GM21447 (cell line): Measurements from ENCODE around the gene PKP4.

Experiments used
- ATAC-seq: cut with Tn5 transposase; IDR thresholded peaks from one replicate; pipeline ENCODE4 v1.9.1; 2021; ENCODE audit not compliant: unreplicated experiment

The PKP4 gene

DNA sequence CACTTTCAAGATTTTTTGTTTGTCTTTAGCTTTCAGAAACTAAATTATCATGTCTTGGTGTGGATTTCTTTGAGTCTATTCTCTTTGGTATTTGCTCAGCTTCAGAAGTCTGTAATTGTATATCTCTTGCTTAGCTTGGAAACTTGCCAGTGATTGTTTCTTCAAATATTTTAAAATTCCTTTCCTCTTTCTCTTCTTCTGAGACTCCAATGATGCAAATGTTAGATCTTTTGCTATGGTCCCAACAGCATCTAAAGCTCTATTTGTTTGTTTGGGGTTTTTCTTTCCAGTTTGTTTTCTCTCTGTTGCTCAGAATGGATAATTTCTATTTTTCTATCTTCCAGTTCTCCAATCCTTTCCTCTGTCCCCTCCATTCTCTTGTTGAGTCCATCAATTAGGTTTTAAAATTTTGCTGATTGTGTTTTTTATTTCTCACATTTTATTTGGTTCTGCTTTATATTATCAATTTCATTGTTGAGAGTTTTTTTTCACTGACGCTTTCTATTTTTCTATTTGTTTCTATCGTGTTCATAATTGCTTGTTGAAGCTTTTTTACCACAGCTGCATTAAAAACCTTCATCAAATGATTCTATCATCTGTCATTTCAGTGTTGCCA lies 256.9 kb downstream of the PKP4 start:
- no peak for ATAC-seq

- no peak for ATAC-seq
Measured at GRCh38 chr2:158714420-158714819, 257.7 kb downstream of the PKP4 start.

DNA sequence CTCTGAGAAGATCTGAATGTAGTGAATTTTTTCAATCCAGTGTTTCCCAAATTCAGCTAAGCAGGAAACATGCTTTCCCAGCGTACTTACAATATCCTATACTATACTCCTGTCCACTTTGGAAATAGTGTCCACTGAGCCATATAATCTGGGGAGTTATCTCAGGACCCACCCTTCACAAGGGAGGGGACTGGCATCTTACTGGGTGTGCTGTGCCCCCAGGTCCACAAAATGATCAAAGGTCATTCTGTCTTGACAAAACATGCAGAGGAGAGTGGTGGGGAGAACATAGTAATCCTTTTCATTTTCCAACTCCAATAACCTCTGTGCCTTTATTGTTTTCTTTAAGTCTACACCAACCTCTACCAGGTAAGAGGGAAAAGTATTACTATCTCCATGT lies 258.6 kb downstream of the PKP4 start:
- ATAC-seq: no peak

GRCh38 chr2:158716121-158716791 lies 259.5 kb downstream of the PKP4 start:
- no peak for ATAC-seq

DNA sequence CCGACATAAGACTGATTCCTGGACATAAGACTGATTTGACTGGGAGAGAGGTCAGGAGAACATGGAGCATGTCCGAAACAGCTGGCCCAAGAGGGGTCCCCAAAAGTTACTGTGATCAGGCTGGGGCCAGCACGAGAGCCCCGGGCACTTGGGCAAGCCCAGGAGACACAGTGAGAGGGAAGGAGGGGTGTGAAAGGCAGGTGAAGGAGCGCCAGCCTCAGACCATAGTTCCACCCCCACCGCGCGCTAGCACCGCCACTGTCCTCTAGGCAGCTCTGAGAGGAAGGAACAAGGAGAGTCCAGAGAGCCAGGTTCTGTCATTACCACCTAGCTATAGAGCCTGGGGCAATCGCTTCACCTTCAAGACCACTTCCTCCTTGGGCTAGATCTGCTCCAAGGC lies 260.2 kb downstream of the PKP4 start:
- ATAC-seq: no peak

DNA sequence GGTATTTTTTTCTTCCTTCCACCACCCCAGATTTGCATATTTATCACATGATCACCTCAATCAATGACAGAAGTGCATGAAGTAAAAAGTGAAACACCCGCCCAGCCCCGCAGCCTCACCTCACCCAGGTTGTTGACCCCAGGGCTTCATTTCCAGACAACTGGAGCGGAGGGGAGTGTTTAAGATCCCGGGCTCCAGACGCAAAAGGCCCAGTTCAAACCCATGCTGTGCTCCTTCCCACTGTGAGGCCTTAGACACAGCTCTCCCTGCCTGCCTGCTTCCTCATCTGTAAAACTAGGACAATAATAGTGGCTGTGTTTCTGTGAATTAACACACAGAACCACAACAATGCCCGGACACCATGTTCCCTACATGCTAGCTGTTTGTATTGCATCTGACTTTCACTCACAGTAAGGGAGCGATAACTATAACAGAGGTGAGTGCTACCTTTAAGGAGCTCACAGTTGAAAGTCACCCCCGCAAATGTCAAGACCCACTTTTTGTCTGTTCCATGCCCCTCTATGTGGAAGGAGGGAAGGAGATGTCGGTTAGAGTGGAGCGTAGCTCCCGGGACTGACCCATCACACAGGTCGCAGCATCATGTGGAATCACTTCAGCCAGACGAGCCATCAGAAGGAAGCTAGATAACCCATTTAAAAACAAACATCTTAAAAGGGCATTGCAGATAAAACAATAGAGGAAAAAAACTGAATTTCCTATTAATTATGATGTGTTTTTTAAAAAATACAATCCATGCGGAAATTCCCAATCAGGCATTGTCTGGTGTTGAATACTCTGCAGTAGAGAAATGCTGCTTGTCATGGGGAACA lies 260.8 kb downstream of the PKP4 start:
- ATAC-seq: no peak

- no peak for ATAC-seq
Measured at GRCh38 chr2:158718196-158718585, 261.4 kb downstream of the PKP4 start.

GRCh38 chr2:158718851-158719250 lies 262.1 kb downstream of the PKP4 start:
- ATAC-seq: no peak

DNA sequence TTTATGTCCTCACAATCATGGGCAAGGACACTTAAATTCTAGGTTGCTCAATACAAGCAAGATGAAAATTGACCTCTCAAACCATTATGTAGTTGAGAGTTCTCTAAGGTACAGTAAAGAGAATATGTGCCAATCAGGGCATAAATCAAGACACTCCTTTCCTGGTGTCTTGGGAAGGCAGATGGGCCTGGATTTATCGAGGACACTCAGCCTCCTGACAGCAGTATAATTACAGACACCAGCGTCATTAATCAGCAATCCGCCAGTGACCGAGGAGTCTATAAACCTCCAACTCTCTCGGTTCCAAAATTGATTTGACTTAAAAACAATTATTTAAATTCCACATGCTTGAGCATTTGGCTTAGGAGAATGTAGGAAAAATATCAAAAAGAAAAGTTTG lies 262.7 kb downstream of the PKP4 start:
- no peak for ATAC-seq

GRCh38 chr2:158722266-158723105 lies 265.7 kb downstream of the PKP4 start:
- no peak for ATAC-seq

GRCh38 chr2:158723181-158723838 lies 266.6 kb downstream of the PKP4 start:
- no peak for ATAC-seq

DNA sequence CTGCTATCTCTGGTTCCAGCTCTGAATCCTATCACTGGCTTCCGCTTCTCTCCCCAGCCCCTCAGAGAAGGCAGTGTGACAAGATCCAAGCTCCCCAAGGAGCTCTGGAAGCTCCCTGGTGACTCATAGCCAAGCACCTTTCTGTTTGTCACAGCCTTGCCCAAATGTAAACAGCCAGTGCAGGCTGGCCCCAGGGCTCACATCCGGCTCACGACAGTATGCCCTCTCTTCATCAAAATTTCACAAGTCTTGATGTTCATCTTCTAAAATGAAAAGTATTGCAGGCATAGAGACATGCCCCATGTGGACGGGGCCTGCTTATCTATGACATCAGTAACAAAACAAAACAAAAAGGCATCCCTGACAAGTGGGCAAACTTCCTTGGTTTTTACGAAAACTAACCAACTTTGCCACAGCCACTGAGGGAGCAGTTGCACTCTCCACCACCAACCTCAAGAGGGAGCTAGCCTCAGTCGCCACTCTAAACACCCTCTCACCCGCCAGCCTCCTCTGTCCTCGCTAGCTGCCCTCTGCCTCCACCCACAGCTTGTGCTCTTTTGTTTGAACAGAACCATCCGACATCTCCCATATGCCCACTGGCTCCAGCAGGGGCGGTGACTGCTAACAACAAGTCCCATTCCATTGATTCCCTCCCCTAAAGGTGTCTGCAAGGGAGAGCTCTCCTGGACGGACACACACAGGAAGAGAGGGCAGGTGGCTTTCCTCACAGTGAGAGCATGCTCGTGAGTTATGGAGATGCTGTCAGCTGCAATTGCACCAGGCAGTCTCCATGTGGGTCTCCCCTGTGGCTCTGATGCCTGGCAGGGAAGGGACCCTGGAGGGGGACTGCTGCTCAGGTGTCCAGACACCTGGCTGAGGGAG lies 267.4 kb downstream of the PKP4 start:
- ATAC-seq: no peak

- no peak for ATAC-seq
Measured at GRCh38 chr2:158724803-158725381, 268.1 kb downstream of the PKP4 start.

GRCh38 chr2:158725441-158725891 lies 268.7 kb downstream of the PKP4 start:
- no peak for ATAC-seq

DNA sequence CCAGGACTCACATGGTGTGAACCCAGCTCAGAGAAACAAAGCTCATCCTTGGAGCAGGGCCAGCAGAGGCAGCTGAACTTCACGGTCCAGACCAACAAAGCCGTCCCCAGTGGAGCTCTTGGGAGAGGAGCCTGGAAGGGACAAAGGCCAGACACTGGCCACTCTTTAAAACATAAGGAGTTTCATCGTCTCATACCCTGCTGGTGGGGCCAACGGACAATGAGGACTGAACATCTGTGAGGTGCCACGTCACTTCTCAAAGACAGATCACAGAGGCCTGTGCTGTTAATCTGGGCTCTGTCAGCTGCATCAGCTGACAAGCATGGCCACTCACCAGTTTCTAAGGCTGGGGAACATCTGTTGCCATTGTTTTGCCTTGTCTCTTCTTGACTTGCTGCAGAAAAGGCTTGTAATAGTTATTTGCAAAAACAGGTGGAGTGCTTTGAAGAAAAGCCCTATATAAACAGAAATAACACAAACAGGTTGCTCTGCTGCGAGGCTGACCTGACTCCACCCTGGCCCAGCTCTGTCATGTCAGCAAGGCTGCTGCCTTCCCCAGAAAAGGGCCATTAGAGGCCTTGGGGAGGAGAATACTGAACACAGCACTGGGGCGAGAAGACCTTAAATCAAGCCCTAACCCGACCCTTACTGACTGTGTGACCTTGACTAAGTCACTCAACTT lies 270.3 kb downstream of the PKP4 start:
- ATAC-seq: no peak

GRCh38 chr2:158728422-158728821 lies 271.7 kb downstream of the PKP4 start:
- ATAC-seq: no peak

GRCh38 chr2:158729451-158729850 lies 272.7 kb downstream of the PKP4 start:
- ATAC-seq: no peak

GRCh38 chr2:158729873-158730620 lies 273.3 kb downstream of the PKP4 start:
- no peak for ATAC-seq
